GM19452 (cell line): ENCODE data around the gene NIPAL4.

Experiments used
- ATAC-seq: cut with Tn5 transposase; IDR thresholded peaks from one replicate; pipeline ENCODE4 v1.9.1; 2021; ENCODE audit not compliant: unreplicated experiment

The NIPAL4 gene

DNA sequence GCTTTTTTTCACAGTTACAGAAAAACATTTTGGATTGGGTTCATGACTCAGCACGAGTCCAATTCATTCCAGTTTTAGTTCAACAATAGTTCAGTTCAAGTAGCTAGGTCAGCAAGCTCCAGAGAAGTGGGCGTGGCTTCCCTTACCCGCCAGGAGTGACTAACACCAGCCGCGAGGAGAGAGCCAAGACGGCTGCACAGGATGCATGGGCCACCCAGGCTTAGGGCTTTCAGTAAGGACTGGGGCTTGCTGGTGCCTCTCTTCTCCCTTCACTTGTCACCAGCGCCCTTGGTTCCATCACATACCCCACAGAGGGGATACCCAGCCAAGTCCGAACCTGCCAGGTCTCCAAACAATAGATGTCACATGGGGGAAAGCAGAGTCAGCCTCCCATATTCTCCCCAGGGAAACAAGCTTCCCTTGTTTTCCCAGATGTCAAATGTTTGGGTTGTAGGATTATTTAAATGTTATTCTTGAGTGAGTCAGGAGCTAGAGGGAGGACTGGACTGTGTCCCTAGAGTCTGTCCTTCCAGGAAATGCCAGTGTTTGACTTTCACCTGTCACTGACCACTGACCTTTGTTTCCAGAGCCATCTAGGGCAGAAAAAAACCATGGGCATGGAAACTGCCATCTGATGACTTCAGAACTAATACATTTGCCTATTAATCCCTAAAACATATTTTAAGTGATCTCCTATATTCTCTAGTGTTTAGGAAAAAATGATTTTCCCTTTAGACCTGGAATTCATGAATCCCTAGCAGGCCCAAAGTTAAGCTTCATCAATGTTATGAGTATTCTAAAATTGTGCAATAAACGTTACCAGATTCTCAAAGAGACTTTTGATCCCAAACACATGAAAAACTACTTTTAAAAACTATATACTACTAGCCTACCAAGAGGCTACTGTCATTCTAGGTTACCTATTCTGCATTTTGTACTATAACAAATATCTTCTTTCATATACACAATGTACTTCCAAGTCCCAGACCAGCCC lies 51.9 kb downstream of the NIPAL4 start:
- no peak for ATAC-seq

DNA sequence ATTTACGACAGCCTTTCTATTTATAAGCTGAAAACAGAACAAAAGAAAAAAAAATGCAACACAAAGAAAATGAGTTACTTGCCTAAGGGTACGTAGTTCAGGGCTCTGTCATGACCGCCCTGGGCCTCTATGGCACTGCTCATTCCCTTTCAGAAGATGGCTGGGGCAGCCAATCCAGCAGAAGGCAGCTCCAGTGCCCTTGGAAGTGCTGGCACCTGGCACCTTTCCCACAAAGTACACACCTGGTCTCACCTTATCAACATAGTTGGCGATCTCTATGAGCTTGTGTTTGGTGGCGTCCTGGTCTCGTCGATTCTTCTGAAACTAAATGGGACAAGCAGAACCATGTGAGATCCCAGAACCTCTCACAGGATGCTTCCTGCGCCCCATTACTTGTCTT lies 53.2 kb downstream of the NIPAL4 start:
- no peak for ATAC-seq

- no peak for ATAC-seq
These were observed 55.0 kb downstream of the NIPAL4 start for GRCh38 chr5:157514974-157515373.

GRCh38 chr5:157516006-157516405 lies 56.0 kb downstream of the NIPAL4 start:
- no peak for ATAC-seq

DNA sequence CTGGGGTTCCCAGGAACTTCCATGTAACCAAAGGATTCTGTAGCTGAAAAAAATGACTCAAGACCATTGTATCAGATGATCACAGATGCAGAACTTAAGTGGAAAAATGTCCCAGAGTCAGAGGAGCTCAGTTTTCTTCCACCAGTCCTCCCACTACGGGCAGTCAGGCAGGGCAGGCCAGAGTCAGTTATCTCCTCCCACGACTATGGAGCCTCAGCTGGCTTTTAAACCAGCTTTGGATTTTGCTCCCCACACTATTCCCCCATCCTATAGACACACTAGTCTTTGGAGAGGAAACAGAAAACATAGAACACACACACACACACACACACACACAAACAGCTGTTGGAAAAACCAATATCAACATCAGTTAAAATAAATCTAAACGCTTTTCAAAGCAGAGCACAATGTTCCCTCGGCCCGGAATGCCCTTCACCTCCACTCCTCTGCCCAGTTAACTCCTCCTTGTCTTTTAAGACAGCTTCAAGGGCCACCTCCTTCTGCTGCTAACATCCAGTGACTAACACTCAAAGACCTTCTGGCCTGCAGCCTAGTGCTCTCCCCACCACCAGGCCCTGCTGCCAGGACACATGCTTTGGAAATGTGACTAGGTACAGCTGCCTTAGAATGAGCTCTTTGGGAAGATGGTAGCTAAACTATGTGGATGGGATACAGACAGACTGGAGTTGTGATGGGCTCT lies 56.8 kb downstream of the NIPAL4 start:
- no peak for ATAC-seq

- peak; percentile 82 for ATAC-seq
These were observed 59.0 kb downstream of the NIPAL4 start for GRCh38 chr5:157518963-157519362.

DNA sequence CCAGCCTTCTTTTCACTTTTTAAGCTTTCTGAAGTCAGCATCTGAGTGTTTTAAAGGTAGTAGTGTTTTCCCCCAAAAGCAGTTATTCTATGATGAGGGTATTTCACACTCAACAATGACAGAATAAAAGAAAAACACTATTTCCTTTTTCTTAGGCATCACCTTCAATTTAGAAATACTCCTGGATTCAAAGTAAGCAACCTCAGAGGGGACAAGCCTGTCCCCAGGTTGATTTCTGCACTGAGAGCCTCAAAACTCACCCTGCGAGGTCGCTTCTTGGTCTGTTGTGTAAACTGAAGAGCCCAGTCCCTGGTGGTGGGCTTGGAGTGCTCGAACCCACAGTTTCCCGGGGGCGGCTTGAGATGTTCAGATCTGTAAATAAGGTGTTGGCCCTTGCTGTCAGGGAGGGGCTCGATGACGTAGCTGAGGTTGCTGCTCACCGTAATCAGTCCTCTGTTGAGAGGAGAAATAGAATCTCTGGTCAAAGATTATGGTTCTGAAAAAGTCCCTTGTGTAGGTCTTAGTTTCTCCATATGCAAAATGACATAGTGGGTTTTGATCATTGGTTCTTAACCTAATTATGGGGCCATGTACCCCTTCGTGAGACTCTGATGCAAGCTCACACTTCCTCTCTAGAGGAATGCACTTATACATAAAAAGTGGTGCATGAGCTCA lies 59.7 kb downstream of the NIPAL4 start:
- no peak for ATAC-seq

GRCh38 chr5:157520911-157521703 lies 61.1 kb downstream of the NIPAL4 start:
- ATAC-seq: no peak

- no peak for ATAC-seq
These were observed 61.7 kb downstream of the NIPAL4 start for GRCh38 chr5:157521704-157522029.

DNA sequence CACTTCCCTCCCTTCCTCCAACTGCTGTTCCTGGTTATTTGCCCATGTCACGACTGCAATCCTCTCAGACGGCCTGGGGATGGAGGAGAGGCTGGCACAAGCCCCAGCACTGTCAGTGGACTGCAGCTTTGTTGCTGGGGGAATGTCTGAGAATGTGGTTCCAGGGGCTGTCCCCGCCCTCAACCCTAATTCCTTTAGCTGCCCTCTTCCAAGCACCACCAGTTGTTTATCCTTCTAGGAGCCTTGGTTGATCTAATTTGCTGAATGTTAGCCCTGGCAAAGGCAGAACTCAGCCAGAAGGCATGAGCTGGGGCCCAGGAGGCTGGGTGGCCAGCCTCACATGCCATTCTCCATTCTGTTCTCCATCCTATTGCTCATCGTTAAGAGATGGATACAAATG lies 64.0 kb downstream of the NIPAL4 start:
- no peak for ATAC-seq
